HEK293 (cell line): Measurements from ENCODE around the gene PIK3CD.

Experiments used
- BCL11A ChIP-seq: fragments of 450-650 bp; formaldehyde crosslinking; IDR thresholded peaks from 2 replicates; pipeline ENCODE4 v1.5.1; 2016; ENCODE audit warnings: low read depth, missing biosample characterization, missing genetic modification characterization
- GLI2 ChIP-seq: fragments of 450-650 bp; formaldehyde crosslinking; IDR thresholded peaks from 2 replicates; pipeline ENCODE4; 2017; ENCODE audit warnings: missing biosample characterization, missing genetic modification characterization, low read depth, borderline replicate concordance
- IKZF3 ChIP-seq: fragments of 450-650 bp; IDR thresholded peaks from 2 replicates; pipeline ENCODE4 v1.5.0; 2018; ENCODE audit warnings: missing biosample characterization, mild to moderate bottlenecking, missing genetic modification characterization, moderate library complexity
- KLF1 ChIP-seq: fragments of 450-650 bp; formaldehyde crosslinking; IDR thresholded peaks from 2 replicates; pipeline ENCODE4 v1.5.1; 2016; ENCODE audit warnings: missing biosample characterization, missing genetic modification characterization
- PATZ1 ChIP-seq: fragments of 450-650 bp; formaldehyde crosslinking; IDR thresholded peaks from 2 replicates; pipeline ENCODE4 v1.5.1; 2016; ENCODE audit warnings: missing biosample characterization, missing genetic modification characterization
- PRDM10 ChIP-seq: fragments of 450-650 bp; formaldehyde crosslinking; IDR thresholded peaks from 2 replicates; pipeline ENCODE4 v1.5.1; 2016; ENCODE audit warnings: missing biosample characterization, missing genetic modification characterization
- REST ChIP-seq: fragments of 450-650 bp; formaldehyde crosslinking; IDR thresholded peaks from 2 replicates; pipeline ENCODE4 v1.5.1; 2016; ENCODE audit warnings: missing biosample characterization, missing genetic modification characterization
- SP2 ChIP-seq: fragments of 450-650 bp; formaldehyde crosslinking; IDR thresholded peaks from 2 replicates; pipeline ENCODE4 v1.5.1; 2016; ENCODE audit warnings: missing biosample characterization, missing genetic modification characterization
- SP3 ChIP-seq: fragments of 450-650 bp; formaldehyde crosslinking; IDR thresholded peaks from 2 replicates; pipeline ENCODE4 v1.5.1; 2016; ENCODE audit warnings: missing biosample characterization, missing genetic modification characterization
- TCF7L2 ChIP-seq: IDR thresholded peaks from 2 replicates; pipeline ENCODE4 v1.6.1; 2011; ENCODE audit warnings: low read depth, mild to moderate bottlenecking, inconsistent platforms, low read length, moderate library complexity, borderline replicate concordance
- ZBTB20 ChIP-seq: fragments of 450-650 bp; formaldehyde crosslinking; IDR thresholded peaks from 2 replicates; pipeline ENCODE4 v1.5.1; 2016; ENCODE audit warnings: missing biosample characterization, missing genetic modification characterization
- ZBTB44 ChIP-seq: fragments of 450-650 bp; IDR thresholded peaks from 2 replicates; pipeline ENCODE4 v1.5.1; 2018; ENCODE audit warnings: missing biosample characterization, mild to moderate bottlenecking, missing genetic modification characterization
- ZBTB8A ChIP-seq: fragments of 450-650 bp; formaldehyde crosslinking; IDR thresholded peaks from 2 replicates; pipeline ENCODE4 v1.5.1; 2016; ENCODE audit warnings: missing biosample characterization, missing genetic modification characterization
- ZEB2 ChIP-seq: fragments of 450-650 bp; formaldehyde crosslinking; IDR thresholded peaks from 2 replicates; pipeline ENCODE4 v1.5.1; 2016; ENCODE audit warnings: missing biosample characterization, missing genetic modification characterization
- ZFP3 ChIP-seq: fragments of 450-650 bp; formaldehyde crosslinking; IDR thresholded peaks from 2 replicates; pipeline ENCODE4 v1.5.1; 2016; ENCODE audit warnings: low read depth, missing biosample characterization, missing genetic modification characterization
- ZIC2 ChIP-seq: fragments of 450-650 bp; formaldehyde crosslinking; IDR thresholded peaks from 2 replicates; pipeline ENCODE4 v1.5.1; 2016; ENCODE audit warnings: missing biosample characterization, missing genetic modification characterization
- ZNF266 ChIP-seq: fragments of 450-650 bp; formaldehyde crosslinking; IDR thresholded peaks from 2 replicates; pipeline ENCODE4 v1.5.1; 2016; ENCODE audit warnings: missing biosample characterization, missing genetic modification characterization, low read depth
- ZNF335 ChIP-seq: fragments of 450-650 bp; formaldehyde crosslinking; conservative IDR thresholded peaks from 2 replicates; pipeline ENCODE4 v1.5.1; 2016; ENCODE audit warnings: missing biosample characterization, missing genetic modification characterization
- ZNF341 ChIP-seq: fragments of 450-650 bp; formaldehyde crosslinking; IDR thresholded peaks from 2 replicates; pipeline ENCODE4; 2016; ENCODE audit warnings: low read depth, missing biosample characterization, missing genetic modification characterization
- ZNF426 ChIP-seq: fragments of 450-650 bp; formaldehyde crosslinking; IDR thresholded peaks from 2 replicates; pipeline ENCODE4 v1.5.1; 2017; ENCODE audit warnings: missing biosample characterization, missing genetic modification characterization, mild to moderate bottlenecking, inconsistent platforms, moderate library complexity
- ZNF501 ChIP-seq: fragments of 450-650 bp; formaldehyde crosslinking; IDR thresholded peaks from 2 replicates; pipeline ENCODE4 v1.5.1; 2016; ENCODE audit warnings: missing biosample characterization, missing genetic modification characterization
- ZNF585B ChIP-seq: fragments of 450-650 bp; formaldehyde crosslinking; IDR thresholded peaks from 2 replicates; pipeline ENCODE4 v1.5.1; 2016; ENCODE audit warnings: missing biosample characterization, missing genetic modification characterization
- ZNF596 ChIP-seq: fragments of 450-650 bp; IDR thresholded peaks from 2 replicates; pipeline ENCODE4 v1.5.0; 2018; ENCODE audit warnings: missing biosample characterization, mild to moderate bottlenecking, missing genetic modification characterization, moderate library complexity
- ZNF600 ChIP-seq: fragments of 450-650 bp; formaldehyde crosslinking; IDR thresholded peaks from 2 replicates; pipeline ENCODE4 v1.5.1; 2016; ENCODE audit warnings: missing biosample characterization, missing genetic modification characterization
- ZNF626 ChIP-seq: fragments of 450-650 bp; sonication (Bioruptor Pico); formaldehyde crosslinking; IDR thresholded peaks from 2 replicates; pipeline ENCODE4 v1.5.1; 2018; ENCODE audit warnings: missing biosample characterization, missing genetic modification characterization, inconsistent platforms
- ZNF629 ChIP-seq: fragments of 450-650 bp; formaldehyde crosslinking; IDR thresholded peaks from 2 replicates; pipeline ENCODE4 v1.5.1; 2017; ENCODE audit warnings: missing biosample characterization, missing genetic modification characterization
- ZNF654 ChIP-seq: fragments of 450-650 bp; formaldehyde crosslinking; IDR thresholded peaks from 2 replicates; pipeline ENCODE4 v1.5.1; 2016; ENCODE audit warnings: low read depth, missing biosample characterization, missing genetic modification characterization
- ZNF664 ChIP-seq: fragments of 450-650 bp; formaldehyde crosslinking; IDR thresholded peaks from 2 replicates; pipeline ENCODE4 v1.5.1; 2016; ENCODE audit warnings: missing biosample characterization, missing genetic modification characterization
- ZNF837 ChIP-seq: fragments of 450-650 bp; formaldehyde crosslinking; IDR thresholded peaks from 2 replicates; pipeline ENCODE4 v1.5.1; 2016; ENCODE audit warnings: missing biosample characterization, missing genetic modification characterization

The PIK3CD gene

GRCh38 chr1:9689011-9689706 lies 37.6 kb downstream of the PIK3CD start (continued):
- TF ChIP-seq PRDM10, result peak; percentile 71
- TF ChIP-seq ZNF596, result no peak
- TF ChIP-seq KLF1 (tag by site-specific recombination), result peak; percentile 33; the same call in 1 of the 2 replicates
- no peak for TF ChIP-seq REST
- TF ChIP-seq PATZ1 (tag by site-specific recombination), result peak; percentile 35; the same call in 1 of the 2 replicates
- TF ChIP-seq ZFP3 (tag by site-specific recombination), result no peak
- peak; percentile 66; the same call in 1 of the 2 replicates for TF ChIP-seq ZBTB20
- no peak for TF ChIP-seq ZNF626 (tag by site-specific recombination)
- peak; percentile 31 for TF ChIP-seq ZNF335 (tag by site-specific recombination)
- TF ChIP-seq ZNF585B (tag by site-specific recombination), result no peak
- no peak for TF ChIP-seq ZNF600 (tag by site-specific recombination)
- TF ChIP-seq ZNF266 (tag by site-specific recombination), result no peak
- 0 out of 2 replicates have a peak, but pooled peaks have one; percentile 31 for TF ChIP-seq ZEB2
- TF ChIP-seq BCL11A (tag by site-specific recombination), result no peak
- no peak for TF ChIP-seq ZNF426 (tag by site-specific recombination)
- TF ChIP-seq ZBTB8A (tag by site-specific recombination), result peak; percentile 71
- no peak for TF ChIP-seq ZNF664
- TF ChIP-seq ZNF654, result no peak
- TF ChIP-seq ZNF341 (tag by site-specific recombination), result peak; percentile 49; the same call in 1 of the 2 replicates
- no peak for TF ChIP-seq TCF7L2
- no peak for TF ChIP-seq IKZF3
- no peak for TF ChIP-seq ZNF501 (tag by site-specific recombination)
- TF ChIP-seq ZBTB44 (tag by site-specific recombination), result 0 out of 2 replicates have a peak, but pooled peaks have one; percentile 15
- 0 out of 2 replicates have a peak, but pooled peaks have one; percentile 14 for TF ChIP-seq SP2
- TF ChIP-seq GLI2 (tag by site-specific recombination), result no peak
- TF ChIP-seq SP3 (tag by site-specific recombination), result peak; percentile 60
- TF ChIP-seq ZNF837 (tag by site-specific recombination), result no peak
- TF ChIP-seq ZIC2 (tag by site-specific recombination), result peak; percentile 98
- no peak for TF ChIP-seq ZNF629 (tag by site-specific recombination)
